Thymus (tissue), 11 donors: ENCODE data around the gene COL5A1. TPM values are rescaled to one million over a fixed set of nuclear protein-coding genes. Genes with fewer than 3 reads are reported as not detected.
A peak's percentile ranks its signal among the peaks of the same experiment; 100 is the strongest.

ENCODE experiments used
- DNase-seq, 9 donors: peaks; one replicate each; pipeline ENCODE4 v3.0.0-alpha.2; 2013; ENCODE audit warnings: low spot score in 9 of 9, low read depth in 6 of 9, missing footprints in 1 of 9
- H3K27ac ChIP-seq, 2 donors: one replicate each; pipeline ENCODE4 v1.5.1; 2013; ENCODE audit warnings: control low read depth in 1 of 2, low read depth in 1 of 2, low read length in 1 of 2, mild to moderate bottlenecking in 1 of 2, moderate library complexity in 1 of 2
- H3K27me3 ChIP-seq, 2 donors: one replicate each; pipeline ENCODE4 v1.5.1; 2013; ENCODE audit warnings: low read length in 1 of 2; ENCODE audit not compliant: control insufficient read depth in 2 of 2, insufficient read depth in 1 of 2
- H3K36me3 ChIP-seq, 2 donors: one replicate each; pipeline ENCODE4 v1.5.1; 2013; ENCODE audit warnings: low read length in 1 of 2, mild to moderate bottlenecking in 1 of 2, moderate library complexity in 1 of 2; ENCODE audit not compliant: control insufficient read depth in 2 of 2, insufficient read depth in 2 of 2
- H3K4me1 ChIP-seq, 2 donors: one replicate each; pipeline ENCODE4 v1.5.1; 2013; ENCODE audit warnings: low read length in 2 of 2; ENCODE audit not compliant: control insufficient read depth in 2 of 2, insufficient read depth in 2 of 2
- H3K4me3 ChIP-seq, 2 donors: one replicate each; pipeline ENCODE4 v1.5.1; 2013; ENCODE audit warnings: low read length in 2 of 2, control low read depth in 1 of 2, mild to moderate bottlenecking in 1 of 2
- H3K9me3 ChIP-seq, 2 donors: one replicate each; pipeline ENCODE4 v1.5.1; 2013; ENCODE audit warnings: low read length in 1 of 2, mild to moderate bottlenecking in 1 of 2; ENCODE audit not compliant: control insufficient read depth in 2 of 2, insufficient read depth in 1 of 2
- WGBS: extraction: QIAGEN DNeasy Blood & Tissue Kit; methylation state at CpG from one replicate; pipeline ENCODE4 v1.1.7; 2013; 5-methylcytosine and 5-hydroxymethylcytosine counted together
- polyA plus RNA-seq: library from polyadenylated mRNA; stranded (reverse); fragments of 200-250 nt; gene quantifications from one replicate; pipeline ENCODE4 v1.2.3, GENCODE V29; 2013
- total RNA-seq: library from RNA; stranded (reverse); fragments of 120-200 nt; gene quantifications from one replicate; pipeline ENCODE4 v1.2.4, GENCODE V29; 2013
- donor health status: healthy.

COL5A1 gene
- total and polyA plus RNA-seq, 2 donors: 3.2 to 7.6 TPM

DNA sequence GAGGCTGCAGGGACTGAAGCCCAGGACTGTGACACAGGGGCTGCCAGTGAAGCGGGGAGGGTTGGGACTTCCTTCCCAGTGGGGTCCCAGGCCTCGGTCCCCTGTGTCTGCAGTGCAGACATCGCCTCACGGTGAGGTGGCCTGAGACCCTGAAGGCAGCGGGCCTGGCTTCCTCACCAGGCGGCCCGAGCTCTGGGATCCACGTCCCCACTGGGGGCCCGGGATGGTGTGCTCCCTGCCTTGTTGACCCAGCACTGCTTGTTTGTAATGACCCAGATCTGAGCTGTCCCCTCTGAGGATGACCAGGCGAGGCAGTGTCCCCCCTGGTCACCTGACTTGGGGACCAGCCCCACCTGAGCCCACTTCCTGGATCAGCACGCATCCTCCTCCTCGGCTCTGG, 53.1 kb downstream of the COL5A1 start:
- no peak for DNase-seq
- 94% methylated on average over 12 of the region's 12 CpGs for WGBS
- Histone ChIP-seq H3K4me3 (no peak overlapping the region), H3K27ac (no peak overlapping the region), H3K27me3 (no peaks in the 10 kb centered on the region), H3K9me3 (no peaks in the 10 kb centered on the region), H3K36me3 (no peaks in the 10 kb centered on the region), H3K4me1 (peaks cover 0 to 17% of the 10 kb centered on the region in 2 donors)

GRCh38 chr9:134695144-134695543, 53.5 kb downstream of the COL5A1 start:
- Histone ChIP-seq H3K4me3 (no peak overlapping the region), H3K36me3 (no peaks in the 10 kb centered on the region), H3K27ac (no peak overlapping the region), H3K27me3 (no peaks in the 10 kb centered on the region), H3K4me1 (peaks cover 0 to 17% of the 10 kb centered on the region in 2 donors), H3K9me3 (no peaks in the 10 kb centered on the region)
- 97% methylated on average over 12 of the region's 12 CpGs for WGBS
- no peak for DNase-seq

DNA sequence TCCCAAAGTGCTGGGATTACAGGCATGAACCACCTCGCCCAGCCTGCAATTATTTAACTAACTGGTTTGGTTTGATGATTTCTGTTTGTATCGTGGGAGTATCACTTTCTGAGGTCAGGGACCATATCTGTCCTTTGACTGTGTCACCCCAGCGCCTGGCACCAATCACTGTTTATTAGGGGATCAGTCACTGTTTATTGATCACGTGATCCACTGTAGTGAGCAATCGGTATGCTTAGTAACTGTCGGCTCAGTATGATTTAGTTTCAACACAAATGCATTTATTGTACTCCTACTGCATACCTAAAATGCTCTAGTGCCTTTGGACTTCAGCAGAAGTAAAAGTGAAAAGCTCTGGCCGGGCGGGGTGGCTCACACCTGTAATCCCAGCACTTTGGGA, 54.8 kb downstream of the COL5A1 start:
- Histone ChIP-seq H3K27me3 (no peaks in the 10 kb centered on the region), H3K36me3 (peaks cover 0 to 3% of the 10 kb centered on the region in 2 donors), H3K9me3 (no peaks in the 10 kb centered on the region), H3K4me1 (peaks cover 0 to 17% of the 10 kb centered on the region in 2 donors), H3K4me3 (no peak overlapping the region), H3K27ac (no peak overlapping the region)
- WGBS: 97% methylated on average over 8 of the region's 8 CpGs
- DNase-seq: no peak

GRCh38 chr9:134698111-134698510, 56.5 kb downstream of the COL5A1 start:
- Histone ChIP-seq H3K4me3 (no peak overlapping the region), H3K9me3 (no peaks in the 10 kb centered on the region), H3K36me3 (peaks cover 0 to 3% of the 10 kb centered on the region in 2 donors), H3K27ac (no peak overlapping the region), H3K4me1 (peaks cover 0 to 9% of the 10 kb centered on the region in 2 donors), H3K27me3 (no peaks in the 10 kb centered on the region)
- DNase-seq: no peak
- 80% methylated on average over 5 of the region's 5 CpGs for WGBS

DNA sequence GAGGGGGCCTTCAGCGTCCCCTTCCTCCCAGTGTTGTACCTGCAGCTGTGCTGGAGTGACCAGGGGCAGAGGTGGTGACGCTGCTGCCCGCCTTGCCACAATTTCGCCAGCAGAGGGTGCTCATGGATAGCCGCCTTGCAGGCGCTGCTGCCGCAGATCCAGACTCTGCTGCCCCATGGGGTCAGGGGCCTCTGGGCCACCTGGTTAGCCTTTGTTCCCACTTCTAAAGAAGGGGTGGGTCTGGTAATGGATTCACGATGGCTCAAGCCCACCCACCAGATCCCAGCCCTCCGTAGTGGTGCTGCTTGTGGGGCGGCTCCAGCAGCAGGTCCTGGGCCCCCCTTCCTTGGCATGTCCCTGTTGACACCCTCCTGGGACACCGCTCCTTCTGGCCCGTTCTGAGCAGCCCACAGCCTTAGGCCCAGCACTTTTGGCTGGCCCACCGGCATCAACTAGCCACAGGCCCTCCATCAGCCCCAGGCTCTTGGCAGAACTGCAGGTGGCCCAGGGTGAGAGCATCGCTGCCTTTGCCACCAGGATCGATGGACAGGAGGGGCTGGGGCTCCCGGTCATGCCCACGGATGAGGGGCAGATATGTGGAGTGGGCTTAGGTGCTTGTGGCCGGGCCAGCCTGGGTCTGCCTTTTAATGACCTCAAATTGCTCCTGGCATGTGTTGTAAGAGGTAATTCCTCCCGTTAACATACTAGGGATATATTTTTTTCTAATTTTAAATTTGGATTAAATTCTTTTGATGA, 57.2 kb downstream of the COL5A1 start:
- H3K4me3 ChIP-seq: no peak overlapping the region
- H3K27ac ChIP-seq: no peak overlapping the region
- H3K27me3 ChIP-seq: no peaks in the 10 kb centered on the region

GRCh38 chr9:134699343-134699740, 57.7 kb downstream of the COL5A1 start:
- H3K36me3 ChIP-seq: peaks cover 0 to 3% of the 10 kb centered on the region in 2 donors
- 78% methylated on average over 6 of the region's 6 CpGs for WGBS
- no peak for DNase-seq
- H3K4me3 ChIP-seq: no peak overlapping the region
- H3K9me3 ChIP-seq: no peaks in the 10 kb centered on the region
- no peaks in the 10 kb centered on the region for H3K4me1 ChIP-seq
- no peaks in the 10 kb centered on the region for H3K27me3 ChIP-seq
- H3K27ac ChIP-seq: no peak overlapping the region

More for the DNA sequence above, 57.2 kb downstream of the COL5A1 start:
- H3K4me1 ChIP-seq: peaks cover 0 to 2% of the 10 kb centered on the region in 2 donors
- no peaks in the 10 kb centered on the region for H3K9me3 ChIP-seq
- peaks cover 0 to 3% of the 10 kb centered on the region in 2 donors for H3K36me3 ChIP-seq
- 52% methylated on average over 19 of the region's 19 CpGs for WGBS
- peak in 7 of 9 donors; percentile 11 to 66 (median 40) for DNase-seq

DNA sequence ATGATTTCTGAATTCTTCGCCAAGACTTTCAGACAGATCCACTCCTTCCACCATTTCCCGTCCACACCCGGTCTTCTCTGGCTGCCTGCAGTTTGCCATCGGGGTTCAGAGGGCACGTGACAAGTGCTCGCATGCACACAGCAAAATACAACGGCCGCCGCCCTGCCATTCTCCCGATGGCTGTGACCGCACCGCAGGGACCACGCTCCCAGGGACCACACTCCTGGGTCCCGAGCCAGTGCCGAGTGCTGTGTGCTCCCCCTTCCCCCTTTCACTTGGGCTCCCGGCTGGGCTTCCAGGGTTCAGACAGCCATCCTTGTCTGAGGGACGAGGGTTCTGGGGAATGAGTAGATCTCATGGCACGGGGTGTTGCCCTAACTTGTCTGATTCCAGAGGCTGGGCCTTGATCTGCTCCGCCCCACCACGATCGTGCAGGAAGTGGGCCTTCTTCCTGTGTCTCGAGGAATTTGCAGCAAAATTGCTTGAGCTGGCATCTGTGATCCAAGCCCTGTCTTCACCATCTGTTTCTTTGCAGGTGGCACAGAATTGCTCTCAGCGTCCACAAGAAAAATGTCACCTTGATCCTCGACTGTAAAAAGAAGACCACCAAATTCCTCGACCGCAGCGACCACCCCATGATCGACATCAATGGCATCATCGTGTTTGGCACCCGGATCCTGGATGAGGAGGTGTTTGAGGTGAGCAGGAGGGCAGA, 59.2 kb downstream of the COL5A1 start:
- 78% methylated on average over 30 of the region's 30 CpGs for WGBS
- Histone ChIP-seq H3K27ac (no peak overlapping the region), H3K4me3 (no peak overlapping the region), H3K4me1 (no peaks in the 10 kb centered on the region), H3K27me3 (no peaks in the 10 kb centered on the region), H3K36me3 (peaks cover 0 to 3% of the 10 kb centered on the region in 2 donors), H3K9me3 (no peaks in the 10 kb centered on the region)
- DNase-seq: no peak

DNA sequence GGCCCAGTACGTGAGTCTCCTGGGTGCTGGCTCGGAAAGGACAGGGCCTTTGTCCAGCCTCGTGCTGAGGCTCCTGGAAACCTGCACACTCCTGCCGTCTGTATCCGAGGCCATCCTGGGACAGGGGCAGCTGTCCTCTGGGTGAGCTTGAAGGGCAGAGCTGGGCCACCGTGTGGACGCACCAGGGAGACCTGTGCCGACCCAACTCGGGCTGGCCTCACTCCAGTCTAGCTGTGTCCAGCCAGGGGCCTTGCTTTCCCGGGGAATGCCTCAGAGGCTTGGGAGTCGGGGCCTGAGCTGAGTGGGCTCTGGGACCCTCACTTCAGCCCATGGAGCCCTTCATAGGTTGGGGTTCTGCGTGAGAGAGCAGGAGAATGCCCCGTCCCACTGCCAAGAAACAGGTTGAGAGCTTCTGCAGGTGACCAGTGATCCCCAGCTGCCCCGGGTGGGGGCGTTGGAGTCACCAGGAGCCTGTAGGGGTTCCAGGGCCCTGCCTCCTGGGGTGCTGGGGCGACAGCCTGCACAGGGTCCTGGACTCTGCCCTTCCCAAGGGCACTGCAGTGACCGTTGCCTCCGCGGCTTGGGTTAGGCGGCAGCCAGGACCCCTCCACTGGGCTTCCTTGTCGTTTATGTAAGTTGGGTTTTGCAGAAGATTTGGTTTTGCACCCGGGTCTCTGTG, 60.1 kb downstream of the COL5A1 start:
- H3K4me1 ChIP-seq: peaks cover 0 to 2% of the 10 kb centered on the region in 2 donors
- H3K27me3 ChIP-seq: no peaks in the 10 kb centered on the region
- H3K4me3 ChIP-seq: no peak overlapping the region
- no peaks in the 10 kb centered on the region for H3K9me3 ChIP-seq
- no peak for DNase-seq
- WGBS: 91% methylated on average over 22 of the region's 22 CpGs
- no peak overlapping the region for H3K27ac ChIP-seq
- peaks cover 0 to 3% of the 10 kb centered on the region in 2 donors for H3K36me3 ChIP-seq

DNA sequence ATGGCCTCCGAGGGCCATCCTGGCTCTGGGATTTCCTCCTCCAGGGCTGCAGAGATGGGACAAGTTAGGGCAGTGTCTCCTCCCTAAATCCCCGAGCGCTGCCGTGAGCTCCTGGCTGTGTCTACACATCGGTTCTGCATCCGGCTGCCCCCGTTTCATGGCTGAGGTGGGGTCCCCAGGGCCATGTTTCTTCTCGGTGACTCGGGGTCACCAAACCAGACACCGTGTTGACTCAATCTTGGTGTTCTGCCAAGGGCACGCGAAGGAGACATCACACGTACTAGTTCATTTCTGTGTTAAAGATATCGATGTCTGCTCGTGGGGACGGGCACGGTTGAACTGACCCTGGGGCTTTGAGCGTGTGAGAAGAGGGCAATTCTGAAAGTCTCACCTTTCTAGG, 60.7 kb downstream of the COL5A1 start:
- Histone ChIP-seq H3K9me3 (no peaks in the 10 kb centered on the region), H3K36me3 (peaks cover 0 to 3% of the 10 kb centered on the region in 2 donors), H3K27me3 (no peaks in the 10 kb centered on the region), H3K4me1 (peaks cover 0 to 4% of the 10 kb centered on the region in 2 donors), H3K4me3 (no peak overlapping the region), H3K27ac (no peak overlapping the region)
- WGBS: 91% methylated on average over 18 of the region's 18 CpGs
- DNase-seq: no peak
